Measurements from ENCODE around the gene VSIG1.

The VSIG1 gene

GRCh38 chrX:108088511-108088910 lies 43.6 kb downstream of the VSIG1 start:
- peaks cover 21% of the 10 kb centered on the region for H3K4me1 Mint-ChIP-seq
- no peak overlapping the region for H3K27ac Mint-ChIP-seq
- no peaks in the 10 kb centered on the region for H3K9me3 Mint-ChIP-seq
- no peaks in the 10 kb centered on the region for H3K27me3 Mint-ChIP-seq
- DNase-seq, result no peak
- CTCF ChIA-PET, result no interaction called here
- peaks cover 9% of the 10 kb centered on the region for H3K36me3 Mint-ChIP-seq
- H3K4me3 Mint-ChIP-seq, result no peak overlapping the region

- DNase-seq, result no peak
- H3K4me1 Mint-ChIP-seq, result peaks cover 26% of the 10 kb centered on the region
- H3K27ac Mint-ChIP-seq, result no peak overlapping the region
- H3K9me3 Mint-ChIP-seq, result no peaks in the 10 kb centered on the region
- CTCF ChIA-PET, result interaction anchor here (0.6 kb wide), 1 partner anchor 8 kb away, joined by 3 read pairs; no protein-coding TSS in a partner anchor
- no peaks in the 10 kb centered on the region for H3K27me3 Mint-ChIP-seq
- peaks cover 3% of the 10 kb centered on the region for H3K36me3 Mint-ChIP-seq
- no peak overlapping the region for H3K4me3 Mint-ChIP-seq
These were observed 45.8 kb downstream of the VSIG1 start for GRCh38 chrX:108090491-108091263.

GRCh38 chrX:108091264-108091877 lies 46.5 kb downstream of the VSIG1 start, which contains the start of the genes ATG4A and PSMD10:
TSS of gene ATG4A (plus strand) at chrX:108091778. CDS start at chrX:108091827, 49 bp downstream.
TSS of gene PSMD10 (minus strand) at chrX:108091542. CDS start at chrX:108091520, 22 bp downstream.
- H3K4me1 Mint-ChIP-seq, result peaks cover 26% of the 10 kb centered on the region
- H3K4me3 Mint-ChIP-seq, result no peak within 1 kb of the TSS
- peaks cover 3% of the 10 kb centered on the region for H3K36me3 Mint-ChIP-seq
- H3K27me3 Mint-ChIP-seq, result no peaks in the 10 kb centered on the region
- H3K27ac Mint-ChIP-seq, result no peak within 1 kb of the TSS
- CTCF ChIA-PET, result interaction anchor here (0.6 kb wide), 1 partner anchor 9 kb away, joined by 3 read pairs; no protein-coding TSS in a partner anchor
- no peaks in the 10 kb centered on the region for H3K9me3 Mint-ChIP-seq
- DNase-seq, result peak; percentile 94

GRCh38 chrX:108091878-108092291 lies 47.0 kb downstream of the VSIG1 start:
- Mint-ChIP-seq H3K4me1 (peaks cover 26% of the 10 kb centered on the region), H3K27ac (no peak overlapping the region), H3K4me3 (no peak overlapping the region), H3K36me3 (peaks cover 3% of the 10 kb centered on the region), H3K27me3 (no peaks in the 10 kb centered on the region), H3K9me3 (no peaks in the 10 kb centered on the region)
- CTCF ChIA-PET, result no interaction called here
- no peak for DNase-seq

- H3K4me1 Mint-ChIP-seq, result peaks cover 11% of the 10 kb centered on the region
- no peaks in the 10 kb centered on the region for H3K9me3 Mint-ChIP-seq
- H3K4me3 Mint-ChIP-seq, result no peak overlapping the region
- no peak overlapping the region for H3K27ac Mint-ChIP-seq
- H3K36me3 Mint-ChIP-seq, result no peaks in the 10 kb centered on the region
- no peak for DNase-seq
- no peaks in the 10 kb centered on the region for H3K27me3 Mint-ChIP-seq
- CTCF ChIA-PET, result no interaction called here
These were observed 52.5 kb downstream of the VSIG1 start for GRCh38 chrX:108097380-108097779.

GRCh38 chrX:108105473-108105872 lies 60.6 kb downstream of the VSIG1 start:
- H3K36me3 Mint-ChIP-seq, result peaks cover 7% of the 10 kb centered on the region
- DNase-seq, result no peak
- H3K4me1 Mint-ChIP-seq, result peaks cover 2% of the 10 kb centered on the region
- H3K27me3 Mint-ChIP-seq, result no peaks in the 10 kb centered on the region
- no peak overlapping the region for H3K4me3 Mint-ChIP-seq
- CTCF ChIA-PET, result no interaction called here
- no peak overlapping the region for H3K27ac Mint-ChIP-seq
- H3K9me3 Mint-ChIP-seq, result no peaks in the 10 kb centered on the region

GRCh38 chrX:108114541-108114940 lies 69.7 kb downstream of the VSIG1 start:
- no peaks in the 10 kb centered on the region for H3K27me3 Mint-ChIP-seq
- no peak overlapping the region for H3K27ac Mint-ChIP-seq
- no peak for DNase-seq
- H3K4me3 Mint-ChIP-seq, result no peak overlapping the region
- CTCF ChIA-PET, result no interaction called here
- no peaks in the 10 kb centered on the region for H3K9me3 Mint-ChIP-seq
- no peaks in the 10 kb centered on the region for H3K4me1 Mint-ChIP-seq
- no peaks in the 10 kb centered on the region for H3K36me3 Mint-ChIP-seq

- H3K9me3 Mint-ChIP-seq, result no peaks in the 10 kb centered on the region
- no peaks in the 10 kb centered on the region for H3K4me1 Mint-ChIP-seq
- no peak overlapping the region for H3K4me3 Mint-ChIP-seq
- DNase-seq, result no peak
- CTCF ChIA-PET, result no interaction called here
- no peaks in the 10 kb centered on the region for H3K36me3 Mint-ChIP-seq
- H3K27me3 Mint-ChIP-seq, result no peaks in the 10 kb centered on the region
- no peak overlapping the region for H3K27ac Mint-ChIP-seq
These were observed 73.1 kb downstream of the VSIG1 start for GRCh38 chrX:108117988-108118387.

GRCh38 chrX:108121291-108121690 lies 76.4 kb downstream of the VSIG1 start:
- CTCF ChIA-PET, result interaction anchor here (2.6 kb wide), 1 partner anchor 18 kb away, joined by 10 read pairs; no protein-coding TSS in a partner anchor
- no peak for DNase-seq
- no peaks in the 10 kb centered on the region for H3K9me3 Mint-ChIP-seq
- no peak overlapping the region for H3K27ac Mint-ChIP-seq
- H3K4me3 Mint-ChIP-seq, result no peak overlapping the region
- H3K36me3 Mint-ChIP-seq, result no peaks in the 10 kb centered on the region
- no peaks in the 10 kb centered on the region for H3K27me3 Mint-ChIP-seq
- H3K4me1 Mint-ChIP-seq, result no peaks in the 10 kb centered on the region

- CTCF ChIA-PET, result interaction anchor here (2.6 kb wide), 1 partner anchor 17 kb away, joined by 10 read pairs; no protein-coding TSS in a partner anchor
These were observed 77.9 kb downstream of the VSIG1 start for GRCh38 chrX:108122748-108123147.

GRCh38 chrX:108123591-108124366 lies 78.9 kb downstream of the VSIG1 start:
- Mint-ChIP-seq H3K36me3 (peaks cover 5% of the 10 kb centered on the region), H3K4me3 (no peak overlapping the region), H3K27ac (no peak overlapping the region), H3K9me3 (no peaks in the 10 kb centered on the region), H3K4me1 (no peaks in the 10 kb centered on the region), H3K27me3 (no peaks in the 10 kb centered on the region)
- DNase-seq, result no peak
- CTCF ChIA-PET, result interaction anchor here (2.6 kb wide), 1 partner anchor 16 kb away, joined by 10 read pairs; no protein-coding TSS in a partner anchor

More at GRCh38 chrX:108122748-108123147, 77.9 kb downstream of the VSIG1 start:
- DNase-seq, result no peak
- H3K36me3 Mint-ChIP-seq, result peaks cover 4% of the 10 kb centered on the region
- H3K27ac Mint-ChIP-seq, result no peak overlapping the region
- no peak overlapping the region for H3K4me3 Mint-ChIP-seq
- H3K9me3 Mint-ChIP-seq, result no peaks in the 10 kb centered on the region
- H3K27me3 Mint-ChIP-seq, result no peaks in the 10 kb centered on the region
- H3K4me1 Mint-ChIP-seq, result no peaks in the 10 kb centered on the region

GRCh38 chrX:108126661-108127060 lies 81.8 kb downstream of the VSIG1 start:
- Mint-ChIP-seq H3K4me3 (no peak overlapping the region), H3K36me3 (peaks cover 15% of the 10 kb centered on the region), H3K4me1 (no peaks in the 10 kb centered on the region), H3K9me3 (no peaks in the 10 kb centered on the region), H3K27me3 (no peaks in the 10 kb centered on the region), H3K27ac (no peak overlapping the region)
- CTCF ChIA-PET, result no interaction called here
- DNase-seq, result no peak

- Mint-ChIP-seq H3K27me3 (no peaks in the 10 kb centered on the region), H3K4me3 (no peak overlapping the region), H3K36me3 (peaks cover 18% of the 10 kb centered on the region), H3K4me1 (no peaks in the 10 kb centered on the region), H3K9me3 (no peaks in the 10 kb centered on the region), H3K27ac (no peak overlapping the region)
- CTCF ChIA-PET, result no interaction called here
- no peak for DNase-seq
These were observed 82.3 kb downstream of the VSIG1 start for GRCh38 chrX:108127152-108127551.

All from activated naive CD4-positive, alpha-beta T cell treated with anti-CD3 and anti-CD28 coated beads, Interleukin-2, amount 10 ng/mL, durations not matched to agents 7 days and 5 days (primary cell).